GM18505 (cell line): ENCODE data around the gene ONECUT3.

Experiments used
- ATAC-seq: cut with Tn5 transposase; IDR thresholded peaks from one replicate; pipeline ENCODE4 v1.9.1; 2021; ENCODE audit not compliant: unreplicated experiment
- POLR2A ChIP-seq: IDR thresholded peaks from 4 replicates; pipeline ENCODE4 v1.6.1; 2011; ENCODE audit warnings: borderline replicate concordance; ENCODE audit not compliant: insufficient read depth, insufficient read length; ENCODE audit errors: extremely low read depth

Gene ONECUT3

GRCh38 chr19:1725100-1726064 is 27.9 kb upstream of the ONECUT3 start:
- TF ChIP-seq POLR2A, result no peak
- ATAC-seq, result no peak

GRCh38 chr19:1728816-1729567 is 24.3 kb upstream of the ONECUT3 start:
- no peak for ATAC-seq
- no peak for TF ChIP-seq POLR2A

- no peak for TF ChIP-seq POLR2A
- no peak for ATAC-seq
Measured at GRCh38 chr19:1729568-1729925, 23.8 kb upstream of the ONECUT3 start.

- no peak for TF ChIP-seq POLR2A
- no peak for ATAC-seq
Measured at GRCh38 chr19:1730157-1730556, 23.1 kb upstream of the ONECUT3 start.

- no peak for ATAC-seq
- TF ChIP-seq POLR2A, result no peak
Measured at GRCh38 chr19:1734321-1734966, 18.9 kb upstream of the ONECUT3 start.

GRCh38 chr19:1736280-1736679 is 17.0 kb upstream of the ONECUT3 start:
- ATAC-seq, result no peak
- no peak for TF ChIP-seq POLR2A

- no peak for ATAC-seq
- no peak for TF ChIP-seq POLR2A
Measured at GRCh38 chr19:1736927-1737326, 16.4 kb upstream of the ONECUT3 start.

- no peak for ATAC-seq
Measured at GRCh38 chr19:1739960-1740629, 13.2 kb upstream of the ONECUT3 start.

GRCh38 chr19:1742989-1743696 is 10.2 kb upstream of the ONECUT3 start:
- TF ChIP-seq POLR2A, result no peak
- ATAC-seq, result no peak

More at GRCh38 chr19:1739960-1740629, 13.2 kb upstream of the ONECUT3 start:
- no peak for TF ChIP-seq POLR2A

GRCh38 chr19:1744133-1744665 is 9.1 kb upstream of the ONECUT3 start:
- no peak for TF ChIP-seq POLR2A
- no peak for ATAC-seq

GRCh38 chr19:1744822-1745563 is 8.3 kb upstream of the ONECUT3 start:
- ATAC-seq, result no peak
- TF ChIP-seq POLR2A, result no peak
